ENCODE data around the gene WIPI1.
"Not testable (repeated sequence)": the region's sequence is repeated elsewhere in the genome, so short reads cannot be mapped to it uniquely, and the experiment has no call there.

The WIPI1 gene

GRCh38 chr17:68383443-68384321 is 73.6 kb downstream of the WIPI1 start:
- no peak for DNase-seq

- no peak for DNase-seq
These were observed 74.2 kb downstream of the WIPI1 start for GRCh38 chr17:68383120-68383442.

GRCh38 chr17:68382582-68383085 is 74.7 kb downstream of the WIPI1 start:
- no peak for DNase-seq

GRCh38 chr17:68381076-68381900 is 76.0 kb downstream of the WIPI1 start:
- DNase-seq = no peak

- DNase-seq = no peak
These were observed 77.3 kb downstream of the WIPI1 start for GRCh38 chr17:68379692-68380677.

- DNase-seq = no peak
These were observed 78.2 kb downstream of the WIPI1 start for GRCh38 chr17:68379177-68379510.

GRCh38 chr17:68378268-68379176 is 78.8 kb downstream of the WIPI1 start:
- no peak for DNase-seq

- DNase-seq = no peak
These were observed 79.5 kb downstream of the WIPI1 start for GRCh38 chr17:68377771-68378267.

- not testable (repeated sequence) for DNase-seq
These were observed 81.1 kb downstream of the WIPI1 start for GRCh38 chr17:68376178-68376577.

GRCh38 chr17:68375566-68375965 is 81.7 kb downstream of the WIPI1 start:
- DNase-seq = no peak
